HFFc6 (cell line): Measurements from ENCODE around the gene MRPS14. TPM values are rescaled to one million over a fixed set of nuclear protein-coding genes. Genes with fewer than 3 reads are reported as not detected.

Source experiments
- DNase-seq: peaks from one replicate; pipeline ENCODE4 v3.0.0-alpha.2; 2018
- H3K27ac Mint-ChIP-seq: 2 replicates; pipeline ENCODE4 v1.8.0; 2020; ENCODE audit warnings: mild to moderate bottlenecking, mixed read lengths
- H3K27me3 Mint-ChIP-seq: 2 replicates; pipeline ENCODE4 v1.8.0; 2021; ENCODE audit warnings: mild to moderate bottlenecking, moderate library complexity, mixed read lengths; ENCODE audit not compliant: insufficient read depth
- H3K36me3 Mint-ChIP-seq: 2 replicates; pipeline ENCODE4 v1.8.0; 2021; ENCODE audit warnings: low read depth, mixed read lengths
- H3K4me1 Mint-ChIP-seq: 2 replicates; pipeline ENCODE4 v1.8.0; 2020; ENCODE audit warnings: low read depth, mixed read lengths
- H3K4me3 Mint-ChIP-seq: 2 replicates; pipeline ENCODE4 v1.8.0; 2020; ENCODE audit warnings: mild to moderate bottlenecking, moderate library complexity, mixed read lengths
- H3K9me3 Mint-ChIP-seq: 2 replicates; pipeline ENCODE4 v1.8.0; 2020; ENCODE audit warnings: mild to moderate bottlenecking, mixed read lengths
- total RNA-seq, 6 experiments: library from RNA; stranded (reverse); fragmentation: NEBNext Ultra II Directional; extraction: Animal tissue kit (Norgen Biotek cat#: 25700); gene quantifications; 2 replicates in 1 of 6; 3 replicates in 5 of 6; pipeline ENCODE4 v1.2.3, GENCODE V29; 2021
- TF ChIP-seq, protein P1 (sequence below): fragments of 200-600 bp; sonication (generic); IDR thresholded peaks from 2 replicates; pipeline ENCODE4 v1.5.0; 2021; ENCODE audit warnings: antibody characterized with exemption, mild to moderate bottlenecking

MRPS14 gene
- total RNA-seq, 6 experiments from 2014 or later, result 30.1 to 43.4 (median 36.6) TPM

DNA sequence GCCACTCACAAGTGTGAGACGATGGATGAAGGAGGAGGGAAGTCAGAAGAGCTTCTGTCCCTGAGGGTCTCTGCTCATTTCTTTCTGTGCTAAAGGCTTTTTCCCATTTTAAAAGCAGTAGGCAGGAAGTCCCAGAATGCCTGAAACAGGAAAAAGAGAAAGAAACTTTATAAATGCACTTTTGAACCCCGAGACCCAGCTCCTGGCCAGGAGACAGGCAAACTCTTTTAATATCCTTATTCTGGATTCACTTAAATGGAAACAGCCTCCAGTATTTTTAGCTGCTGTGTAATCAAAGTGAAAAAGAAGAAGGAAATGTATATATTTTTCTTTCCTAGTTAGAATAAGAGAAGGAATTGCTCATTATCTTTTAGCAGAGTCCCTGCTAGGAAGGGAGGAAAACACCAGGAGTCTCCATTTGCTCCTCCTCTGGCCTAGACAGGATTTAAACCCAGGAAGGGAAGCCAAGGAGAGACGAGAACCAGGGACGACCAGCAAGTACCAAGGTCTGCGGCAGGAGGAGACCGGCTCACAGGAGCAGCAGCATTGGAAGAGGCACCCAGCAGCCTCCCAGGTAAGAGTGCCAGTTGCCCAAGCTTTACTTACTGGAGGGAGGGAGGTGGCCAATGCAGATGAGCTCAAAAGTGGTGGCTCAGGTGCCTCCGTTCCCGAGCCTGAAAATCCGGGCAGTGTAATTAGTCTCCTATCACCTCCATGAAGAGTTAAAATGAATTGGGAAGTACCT, 44.3 kb upstream of the MRPS14 start, which contains the start of gene TNN:
Gene TNN (plus strand): TSS at position 472 of the 745 bp plus-strand sequence. CDS start 9,586 bp downstream, outside the sequence.
- no peaks in the 10 kb centered on the region for H3K9me3 Mint-ChIP-seq

DNA sequence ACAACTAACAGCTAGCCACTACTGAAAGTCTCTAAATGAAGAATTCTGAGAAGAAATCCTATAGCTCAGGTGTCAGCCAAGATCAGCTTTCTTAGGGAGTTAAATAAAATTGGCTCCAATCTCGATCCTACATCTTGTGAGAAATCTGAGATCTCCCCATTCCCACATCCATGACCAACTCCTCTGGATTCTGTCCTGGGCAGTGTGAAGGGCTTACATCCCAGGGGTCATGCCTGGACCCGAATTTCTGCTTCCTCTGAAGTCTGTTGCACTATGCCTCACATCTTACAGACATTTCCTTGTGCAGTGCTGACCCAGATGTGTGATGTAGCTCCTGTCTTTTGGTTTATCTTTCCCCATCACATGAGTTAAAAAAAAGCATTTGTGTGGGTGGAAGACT, 39.6 kb upstream of the MRPS14 start:
- Mint-ChIP-seq H3K27ac (no peak overlapping the region), H3K36me3 (no peaks in the 10 kb centered on the region), H3K27me3 (peaks cover 19% of the 10 kb centered on the region), H3K9me3 (no peaks in the 10 kb centered on the region), H3K4me1 (no peaks in the 10 kb centered on the region), H3K4me3 (no peak overlapping the region)
- TF ChIP-seq, protein P1, sequence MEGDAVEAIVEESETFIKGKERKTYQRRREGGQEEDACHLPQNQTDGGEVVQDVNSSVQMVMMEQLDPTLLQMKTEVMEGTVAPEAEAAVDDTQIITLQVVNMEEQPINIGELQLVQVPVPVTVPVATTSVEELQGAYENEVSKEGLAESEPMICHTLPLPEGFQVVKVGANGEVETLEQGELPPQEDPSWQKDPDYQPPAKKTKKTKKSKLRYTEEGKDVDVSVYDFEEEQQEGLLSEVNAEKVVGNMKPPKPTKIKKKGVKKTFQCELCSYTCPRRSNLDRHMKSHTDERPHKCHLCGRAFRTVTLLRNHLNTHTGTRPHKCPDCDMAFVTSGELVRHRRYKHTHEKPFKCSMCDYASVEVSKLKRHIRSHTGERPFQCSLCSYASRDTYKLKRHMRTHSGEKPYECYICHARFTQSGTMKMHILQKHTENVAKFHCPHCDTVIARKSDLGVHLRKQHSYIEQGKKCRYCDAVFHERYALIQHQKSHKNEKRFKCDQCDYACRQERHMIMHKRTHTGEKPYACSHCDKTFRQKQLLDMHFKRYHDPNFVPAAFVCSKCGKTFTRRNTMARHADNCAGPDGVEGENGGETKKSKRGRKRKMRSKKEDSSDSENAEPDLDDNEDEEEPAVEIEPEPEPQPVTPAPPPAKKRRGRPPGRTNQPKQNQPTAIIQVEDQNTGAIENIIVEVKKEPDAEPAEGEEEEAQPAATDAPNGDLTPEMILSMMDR, result no peak
- no peak for DNase-seq

More for the DNA sequence above, 44.3 kb upstream of the MRPS14 start, which contains the start of gene TNN:
- peaks cover 20% of the 10 kb centered on the region for H3K27me3 Mint-ChIP-seq
- H3K4me3 Mint-ChIP-seq, result no peak within 1 kb of the TSS
- H3K4me1 Mint-ChIP-seq, result peaks cover 5% of the 10 kb centered on the region
- H3K36me3 Mint-ChIP-seq, result no peaks in the 10 kb centered on the region
- no peak within 1 kb of the TSS for H3K27ac Mint-ChIP-seq
- no peak for DNase-seq
- TF ChIP-seq, protein P1, result no peak

DNA sequence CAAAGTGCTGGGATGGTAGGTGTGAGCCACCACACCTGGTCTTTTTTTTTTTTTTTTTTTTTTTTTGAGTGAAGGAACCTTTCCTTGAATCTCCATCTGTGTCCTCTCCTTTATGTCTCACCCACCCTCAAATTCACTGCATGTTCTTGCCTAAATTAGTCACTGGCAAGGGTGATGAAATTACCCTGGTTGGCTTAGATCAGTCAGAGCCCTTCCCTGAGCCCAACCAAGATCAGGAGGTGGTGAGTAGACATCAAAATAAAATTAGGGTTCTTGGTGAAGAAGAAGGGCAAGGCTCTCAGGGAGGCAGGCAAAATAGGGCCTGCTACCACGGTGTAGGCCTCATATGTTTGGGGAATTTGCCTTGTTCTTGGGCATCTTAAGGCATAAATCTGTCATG, 39.1 kb upstream of the MRPS14 start:
- H3K36me3 Mint-ChIP-seq, result no peaks in the 10 kb centered on the region
- TF ChIP-seq, protein P1, result no peak
- no peak overlapping the region for H3K27ac Mint-ChIP-seq
- peaks cover 15% of the 10 kb centered on the region for H3K27me3 Mint-ChIP-seq
- DNase-seq, result no peak
- no peaks in the 10 kb centered on the region for H3K4me1 Mint-ChIP-seq
- H3K9me3 Mint-ChIP-seq, result no peaks in the 10 kb centered on the region
- no peak overlapping the region for H3K4me3 Mint-ChIP-seq

DNA sequence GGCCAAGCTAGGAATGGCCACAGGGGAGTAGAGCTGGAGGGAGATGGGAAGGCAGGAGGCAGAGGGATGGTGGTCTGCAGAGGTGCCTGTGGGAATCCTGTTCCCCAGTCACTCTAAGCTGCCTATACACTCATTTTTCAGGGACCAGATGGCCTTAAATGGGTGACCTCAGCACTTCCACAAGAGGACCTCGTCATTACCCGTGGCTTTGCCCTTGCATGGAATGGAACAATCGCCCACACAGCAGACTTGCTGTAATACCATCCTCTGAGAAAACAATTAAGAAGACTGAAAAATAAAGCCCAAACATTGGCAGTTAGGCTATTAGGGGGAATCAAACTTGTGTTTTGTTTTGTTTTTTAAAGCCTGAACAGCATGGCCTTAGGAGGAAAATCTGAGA, 31.5 kb upstream of the MRPS14 start:
- Mint-ChIP-seq H3K27ac (no peak overlapping the region), H3K27me3 (peaks cover 4% of the 10 kb centered on the region), H3K36me3 (no peaks in the 10 kb centered on the region), H3K9me3 (no peaks in the 10 kb centered on the region), H3K4me3 (no peak overlapping the region), H3K4me1 (no peaks in the 10 kb centered on the region)
- no peak for DNase-seq
- TF ChIP-seq, protein P1, result no peak

DNA sequence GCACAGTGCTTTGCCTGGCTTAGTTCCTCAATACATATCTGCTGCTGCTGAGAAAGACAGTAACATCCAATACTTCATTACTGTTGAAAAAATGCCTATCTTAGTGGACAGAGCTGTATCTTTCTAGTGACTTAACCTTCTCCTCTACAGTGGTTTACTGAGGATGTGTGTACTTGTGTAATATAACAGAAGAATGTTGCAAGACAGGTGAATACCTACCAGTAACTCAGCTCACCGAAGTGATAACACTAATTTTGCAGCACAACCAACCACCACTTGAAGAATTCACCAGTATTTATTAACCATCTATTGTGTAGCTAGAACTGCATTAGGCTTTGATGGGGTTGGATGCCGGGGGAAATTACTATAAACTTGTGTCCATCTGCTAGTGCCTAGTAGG, 27.8 kb upstream of the MRPS14 start:
- Mint-ChIP-seq H3K4me3 (no peak overlapping the region), H3K4me1 (no peaks in the 10 kb centered on the region), H3K27me3 (peaks cover 4% of the 10 kb centered on the region), H3K27ac (no peak overlapping the region), H3K36me3 (no peaks in the 10 kb centered on the region), H3K9me3 (no peaks in the 10 kb centered on the region)
- TF ChIP-seq, protein P1, result no peak
- no peak for DNase-seq
